A549 treated with CORT108297 at 1 μM for 4 hours (cell line): ENCODE measurements around the gene OR2M4. TPM values are rescaled to one million over a fixed set of nuclear protein-coding genes. Genes with fewer than 3 reads are reported as not detected.

Experiments used
- total RNA-seq: library from RNA; stranded (reverse); fragments of 200-300 nt; extraction: Qiagen RNA extraction; gene quantifications from 5 replicates; pipeline ENCODE4 v1.2.3, GENCODE V29; 2022

Gene OR2M4, protein sequence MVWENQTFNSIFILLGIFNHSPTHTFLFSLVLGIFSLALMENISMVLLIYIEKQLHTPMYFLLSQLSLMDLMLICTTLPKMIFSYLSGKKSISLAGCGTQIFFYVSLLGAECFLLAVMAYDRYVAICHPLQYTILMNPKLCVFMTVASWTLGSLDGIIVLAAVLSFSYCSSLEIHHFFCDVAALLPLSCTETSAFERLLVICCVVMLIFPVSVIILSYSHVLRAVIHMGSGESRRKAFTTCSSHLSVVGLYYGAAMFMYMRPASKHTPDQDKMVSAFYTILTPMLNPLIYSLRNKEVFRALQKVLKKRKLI
- total RNA-seq = not detected in 5 replicates

DNA sequence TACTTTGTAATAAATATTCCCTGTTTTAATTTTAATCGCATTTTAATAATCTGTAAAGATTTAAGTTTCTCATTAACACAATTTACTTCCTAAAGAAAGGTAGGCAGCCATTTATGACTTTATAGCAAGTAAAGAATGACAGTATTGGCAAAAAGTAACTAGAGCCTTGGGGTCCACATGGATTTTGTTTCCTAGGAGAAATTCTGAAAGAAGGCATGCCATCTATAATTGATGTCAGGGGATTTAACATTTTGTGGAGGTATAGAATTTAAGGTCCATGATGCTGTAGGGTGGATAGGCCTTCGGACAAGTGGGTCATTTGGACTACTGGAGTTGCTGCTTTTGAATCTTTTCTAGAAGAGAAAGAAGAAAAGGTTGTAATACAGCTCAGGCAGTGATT is at the start of gene OR2M4:
Gene OR2M4, plus strand, starts transcription at position 301 of the 400 bp plus-strand sequence. CDS start 7,512 bp downstream, outside the sequence.

DNA sequence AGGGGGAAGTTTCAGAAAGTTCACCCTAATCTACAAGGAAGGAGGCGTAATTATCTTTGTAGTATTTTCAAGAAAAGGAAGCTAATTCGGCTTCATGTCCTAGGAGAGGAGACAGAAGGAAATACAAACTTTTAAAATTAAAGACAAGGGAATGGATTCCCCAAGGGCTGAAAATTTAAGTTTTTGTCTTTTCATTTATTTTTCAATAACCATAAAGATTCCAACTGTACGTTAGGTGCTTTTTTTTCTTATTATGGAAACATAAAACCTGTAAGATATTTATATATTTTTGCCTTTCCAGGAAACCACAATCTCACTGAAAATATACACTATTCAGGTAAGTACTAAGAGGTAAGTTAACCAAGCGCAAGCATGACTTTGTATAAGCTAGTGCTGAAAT is 34.3 kb upstream of the OR2M4 start, which contains the start of gene OR2M3:
Gene OR2M3, plus strand, starts transcription at position 301 of the 400 bp plus-strand sequence. CDS start 5,803 bp downstream, outside the sequence.

GRCh38 chr1:248277876-248278275 is 46.7 kb downstream of the OR2M4 start, which contains the start of gene OR2T33:
TSS of gene OR2T33 (minus strand) at chr1:248277976. CDS start at chr1:248273814, 4,162 bp downstream.

Other genes starting within 250 kb of the OR2M4 start
- not detected in 5 replicates for gene OR2L5, start 217.8 kb upstream of the OR2M4 start, total RNA-seq
- gene OR2L2, start 201.3 kb upstream of the OR2M4 start, total RNA-seq = not detected in 5 replicates
- gene OR2L3, start 184.6 kb upstream of the OR2M4 start, total RNA-seq = not detected in 5 replicates
- gene OR2L13, start 136.2 kb upstream of the OR2M4 start, total RNA-seq = not detected in 5 replicates
- not detected in 5 replicates for gene OR2M5, start 86.3 kb upstream of the OR2M4 start, total RNA-seq
- gene OR2M2, start 56.6 kb upstream of the OR2M4 start, total RNA-seq = not detected in 5 replicates
- not detected in 5 replicates for gene OR2M3, start 34.2 kb upstream of the OR2M4 start, total RNA-seq
- gene OR2T33, start 46.6 kb downstream of the OR2M4 start, total RNA-seq = not detected in 5 replicates
- gene OR2T12, start 72.0 kb downstream of the OR2M4 start, total RNA-seq = not detected in 5 replicates
- not detected in 5 replicates for gene OR2M7, start 93.2 kb downstream of the OR2M4 start, total RNA-seq
- gene OR14C36, start 117.4 kb downstream of the OR2M4 start, total RNA-seq = not detected in 5 replicates
- gene OR2T4, start 130.2 kb downstream of the OR2M4 start, total RNA-seq = not detected in 5 replicates
- not detected in 5 replicates for gene OR2T6, start 144.3 kb downstream of the OR2M4 start, total RNA-seq
- gene OR2T1, start 171.6 kb downstream of the OR2M4 start, total RNA-seq = not detected in 5 replicates
- gene OR2T2, start 214.2 kb downstream of the OR2M4 start, total RNA-seq = not detected in 5 replicates
- not detected in 5 replicates for gene OR2T3, start 241.9 kb downstream of the OR2M4 start, total RNA-seq